Tibial artery (tissue), 4 donors: Measurements from ENCODE around the gene PDXK.

Experiments
- DNase-seq, 2 donors: peaks; one replicate each; pipeline ENCODE4 v3.0.0-alpha.2; 2019
- H3K27ac ChIP-seq, 2 donors: fragments of 200-600 bp; sonication (generic) in 1 of 2; 1 replicate in 1 of 2; 2 replicates in 1 of 2; pipeline ENCODE4 v1.5.1; 2018 to 2019; ENCODE audit warnings: mild to moderate bottlenecking in 1 of 2
- H3K27me3 ChIP-seq, 2 donors: fragments of 200-600 bp; sonication (generic) in 1 of 2; one replicate each; pipeline versions ENCODE4 v1.5.1 to v1.6.0; 2016 to 2019
- H3K36me3 ChIP-seq, 3 donors: fragments of 200-600 bp; sonication (generic) in 2 of 3; one replicate each; pipeline ENCODE4 v1.5.1; 2016 to 2019; ENCODE audit warnings: mild to moderate bottlenecking in 2 of 3
- H3K4me1 ChIP-seq, 4 donors: fragments of 200-600 bp; sonication (generic) in 2 of 4; 1 replicate in 3 of 4; 2 replicates in 1 of 4; pipeline ENCODE4 v1.5.1; 2016 to 2019
- H3K4me3 ChIP-seq, 2 donors: fragments of 200-600 bp; sonication (generic) in 1 of 2; 1 replicate in 1 of 2; 2 replicates in 1 of 2; pipeline ENCODE4 v1.5.1; 2018 to 2019; ENCODE audit warnings: mild to moderate bottlenecking in 2 of 2
- H3K9me3 ChIP-seq, 3 donors: fragments of 200-600 bp; sonication (generic) in 1 of 3; one replicate each; pipeline ENCODE4 v1.5.1; 2016 to 2019
- intact Hi-C: fragments of 100-400 bp; cut with DNase I; formaldehyde crosslinking; loops from one replicate; pipeline ENCODE4 v1.15.0; 2023; ENCODE audit warnings: low total_unique reads
- TF ChIP-seq, protein P1 (sequence below), 2 experiments: fragments of 200-600 bp in 1 of 2; fragments of 450-650 bp in 1 of 2; IDR thresholded peaks; one replicate each; pipeline ENCODE4 v1.5.1; 2017 to 2019; ENCODE audit warnings: antibody characterized with exemption in 2 of 2, mild to moderate bottlenecking in 1 of 2, moderate library complexity in 1 of 2

PDXK gene

DNA sequence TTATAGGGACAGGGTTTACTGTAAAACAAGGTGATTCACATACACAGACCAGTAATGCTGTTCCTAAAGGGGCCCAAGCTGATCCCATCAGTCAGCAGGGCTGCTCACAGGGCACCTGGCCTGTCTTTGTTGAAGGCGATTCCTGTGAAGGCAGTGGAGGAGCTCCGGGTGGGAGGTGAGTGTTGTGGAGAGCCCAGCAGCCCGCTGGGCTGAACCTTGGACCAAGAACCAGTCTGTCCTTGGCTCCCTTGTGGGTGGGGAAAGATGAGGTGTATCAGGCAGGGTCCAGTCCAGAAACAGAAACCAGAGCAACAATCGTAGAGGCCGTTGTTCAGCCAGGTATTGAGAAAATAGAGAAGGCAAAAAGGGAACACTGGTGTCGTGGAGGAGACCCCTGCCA, 12.5 kb downstream of the PDXK start:
- TF ChIP-seq, protein P1, sequence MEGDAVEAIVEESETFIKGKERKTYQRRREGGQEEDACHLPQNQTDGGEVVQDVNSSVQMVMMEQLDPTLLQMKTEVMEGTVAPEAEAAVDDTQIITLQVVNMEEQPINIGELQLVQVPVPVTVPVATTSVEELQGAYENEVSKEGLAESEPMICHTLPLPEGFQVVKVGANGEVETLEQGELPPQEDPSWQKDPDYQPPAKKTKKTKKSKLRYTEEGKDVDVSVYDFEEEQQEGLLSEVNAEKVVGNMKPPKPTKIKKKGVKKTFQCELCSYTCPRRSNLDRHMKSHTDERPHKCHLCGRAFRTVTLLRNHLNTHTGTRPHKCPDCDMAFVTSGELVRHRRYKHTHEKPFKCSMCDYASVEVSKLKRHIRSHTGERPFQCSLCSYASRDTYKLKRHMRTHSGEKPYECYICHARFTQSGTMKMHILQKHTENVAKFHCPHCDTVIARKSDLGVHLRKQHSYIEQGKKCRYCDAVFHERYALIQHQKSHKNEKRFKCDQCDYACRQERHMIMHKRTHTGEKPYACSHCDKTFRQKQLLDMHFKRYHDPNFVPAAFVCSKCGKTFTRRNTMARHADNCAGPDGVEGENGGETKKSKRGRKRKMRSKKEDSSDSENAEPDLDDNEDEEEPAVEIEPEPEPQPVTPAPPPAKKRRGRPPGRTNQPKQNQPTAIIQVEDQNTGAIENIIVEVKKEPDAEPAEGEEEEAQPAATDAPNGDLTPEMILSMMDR (IDR thresholded peaks at IDR 0.05) = no peak
- Histone ChIP-seq H3K27me3 (no peaks in the 10 kb centered on the region), H3K4me1 (peaks cover 4 to 73% (median 51%) of the 10 kb centered on the region in 4 donors), H3K4me3 (no peak overlapping the region), H3K9me3 (no peaks in the 10 kb centered on the region), H3K27ac (no peak overlapping the region), H3K36me3 (peaks cover 0 to 15% (median 0%) of the 10 kb centered on the region in 3 donors)
- DNase-seq = no peak
- intact Hi-C loops = no loop called here

DNA sequence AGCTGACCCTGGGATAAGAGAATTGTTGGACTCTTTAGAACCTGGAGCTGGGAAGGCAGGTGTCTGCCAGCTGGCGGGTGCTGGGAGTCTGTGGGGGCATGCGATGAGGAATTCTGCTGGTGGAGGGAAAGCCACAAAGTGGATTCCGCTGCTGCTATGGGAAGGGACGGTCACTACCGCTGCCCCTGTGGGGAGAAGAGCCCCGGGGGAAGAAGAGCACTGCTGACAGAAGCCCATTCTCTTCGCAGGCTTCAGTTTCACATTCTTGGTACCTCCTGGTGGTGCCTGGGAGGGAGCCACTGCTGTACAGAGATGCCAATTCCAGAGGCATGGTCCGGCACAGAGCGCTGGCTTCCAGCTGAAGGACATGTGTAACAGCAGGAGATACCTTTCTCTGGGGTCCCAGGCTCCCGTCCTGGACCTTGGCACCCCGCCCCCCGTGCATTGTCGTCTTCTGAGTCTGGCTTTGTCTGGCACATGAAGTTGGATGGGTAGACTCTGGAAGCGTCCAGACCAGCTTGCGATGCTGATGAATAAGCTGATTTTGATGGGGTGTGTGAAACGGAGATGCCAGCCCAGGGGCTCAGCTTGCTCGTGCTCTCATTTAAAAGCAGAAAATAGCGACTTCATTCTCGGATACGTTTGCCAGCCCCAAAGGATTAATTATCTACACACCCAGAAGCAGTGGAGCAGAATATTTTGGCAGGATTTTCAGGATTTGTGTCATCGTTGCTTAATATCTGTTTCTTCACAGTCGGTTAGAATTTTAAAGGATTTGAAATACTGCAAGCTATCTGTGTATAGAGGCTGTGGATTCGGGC, 13.2 kb downstream of the PDXK start:
- DNase-seq = no peak
- TF ChIP-seq, protein P1 (IDR thresholded peaks at IDR 0.05) = no peak
- Histone ChIP-seq H3K4me1 (peaks cover 4 to 67% (median 44%) of the 10 kb centered on the region in 4 donors), H3K36me3 (peaks cover 0 to 19% (median 2%) of the 10 kb centered on the region in 3 donors), H3K4me3 (no peak overlapping the region), H3K27me3 (no peaks in the 10 kb centered on the region), H3K27ac (peak overlapping the region in 1 of 2 donors; percentile 4), H3K9me3 (no peaks in the 10 kb centered on the region)
- intact Hi-C loops = no loop called here

DNA sequence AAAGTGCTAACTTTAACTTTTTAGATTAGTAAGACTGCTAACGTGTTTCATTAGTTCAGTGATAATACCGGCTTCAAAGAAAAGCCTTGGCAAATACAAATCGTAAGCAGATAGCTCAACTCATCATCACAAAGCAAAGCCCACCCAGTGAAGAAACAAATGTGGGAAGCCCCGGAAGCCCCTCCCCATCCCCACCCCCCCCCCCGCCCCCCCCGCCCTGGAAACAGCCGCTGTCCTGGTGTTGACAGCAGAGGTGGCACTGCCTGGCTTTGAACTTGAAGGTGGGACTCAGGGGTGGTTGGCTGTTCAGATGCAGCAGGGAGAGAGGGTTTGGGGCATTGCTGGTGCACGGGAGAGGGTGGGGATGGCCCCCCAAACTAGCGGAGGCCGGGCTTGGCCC, 14.1 kb downstream of the PDXK start:
- TF ChIP-seq, protein P1 (IDR thresholded peaks at IDR 0.05) = no peak
- intact Hi-C loops = no loop called here
- H3K36me3 ChIP-seq = peaks cover 0 to 29% (median 11%) of the 10 kb centered on the region in 3 donors
- peaks cover under 1 to 57% (median 35%) of the 10 kb centered on the region in 4 donors for H3K4me1 ChIP-seq
- DNase-seq = no peak
- no peaks in the 10 kb centered on the region for H3K9me3 ChIP-seq
- no peak overlapping the region for H3K27ac ChIP-seq
- H3K4me3 ChIP-seq = no peak overlapping the region
- H3K27me3 ChIP-seq = no peaks in the 10 kb centered on the region

DNA sequence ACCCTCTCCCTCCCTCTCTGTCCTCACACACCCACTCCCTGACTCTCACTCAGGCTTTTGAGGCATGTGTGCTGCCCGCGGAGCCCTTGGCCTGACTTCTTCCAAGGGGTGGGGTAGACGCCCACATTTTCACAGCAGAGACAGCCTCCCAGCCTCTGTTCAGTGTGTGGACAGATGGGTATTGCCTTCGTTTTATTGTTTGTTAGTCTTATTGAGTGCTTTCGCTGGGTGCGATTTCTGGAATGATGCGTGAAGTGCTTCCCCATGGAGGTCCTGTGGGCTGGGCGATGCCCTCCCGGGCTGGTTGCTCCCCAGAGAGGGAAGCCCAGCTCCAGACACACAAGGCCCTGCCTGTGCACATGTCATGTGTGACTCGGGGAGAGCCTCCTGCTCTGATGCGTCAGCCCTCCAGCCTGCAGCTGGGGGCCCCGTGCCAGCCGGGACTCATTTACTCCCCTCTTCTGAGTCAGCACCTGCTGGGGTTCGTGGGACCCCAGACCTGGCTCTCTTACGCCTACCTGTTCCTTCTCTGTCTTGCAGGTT, 14.7 kb downstream of the PDXK start:
- no peak overlapping the region for H3K27ac ChIP-seq
- H3K9me3 ChIP-seq = no peaks in the 10 kb centered on the region
- intact Hi-C loops = no loop called here
- TF ChIP-seq, protein P1 (IDR thresholded peaks at IDR 0.05) = no peak
- H3K36me3 ChIP-seq = peaks cover 0 to 31% (median 13%) of the 10 kb centered on the region in 3 donors
- H3K27me3 ChIP-seq = no peaks in the 10 kb centered on the region
- H3K4me3 ChIP-seq = no peak overlapping the region
- peaks cover 0 to 52% (median 32%) of the 10 kb centered on the region in 4 donors for H3K4me1 ChIP-seq
- DNase-seq = no peak

DNA sequence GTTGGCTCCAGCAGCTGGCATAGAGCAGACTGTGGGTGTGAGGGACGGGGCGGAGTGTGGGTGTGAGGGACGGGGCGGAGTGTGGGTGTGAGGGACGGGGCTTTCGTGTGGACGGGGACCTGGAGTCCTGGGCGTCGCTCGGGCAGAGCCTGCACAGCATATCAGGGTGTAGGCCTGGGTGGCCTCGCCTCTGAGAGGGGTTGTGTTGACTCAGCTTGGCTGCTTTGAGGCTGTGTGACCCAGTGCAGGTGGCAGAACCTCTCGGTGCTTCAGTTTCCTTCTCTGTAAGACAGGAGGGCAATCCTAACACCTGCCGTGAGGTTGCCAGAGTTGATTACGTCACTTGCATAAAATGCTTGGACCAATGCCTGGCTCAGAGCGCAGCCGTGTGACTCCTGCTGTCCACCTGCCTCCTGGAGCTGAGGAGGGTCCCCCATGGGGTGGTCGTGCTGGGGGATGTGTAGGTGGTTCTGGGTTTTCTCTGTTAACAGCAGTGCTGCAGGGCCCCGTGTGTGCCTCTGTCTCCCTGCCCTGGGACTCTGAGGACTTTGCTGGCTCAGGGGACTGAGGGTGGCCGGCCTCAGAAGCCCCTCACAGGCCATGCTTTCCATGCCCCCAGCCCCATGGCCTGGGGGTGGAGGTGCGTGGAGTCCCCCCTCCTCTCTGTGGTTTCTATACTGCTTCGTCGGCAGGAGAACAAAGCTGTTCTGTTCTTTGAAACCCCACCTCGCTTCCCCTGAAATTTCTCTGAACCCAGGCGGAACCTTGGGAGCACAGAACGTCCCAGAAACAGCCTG, 15.4 kb downstream of the PDXK start:
- Histone ChIP-seq H3K4me3 (no peak overlapping the region), H3K36me3 (peaks cover 0 to 31% (median 13%) of the 10 kb centered on the region in 3 donors), H3K4me1 (peaks cover 0 to 45% (median 26%) of the 10 kb centered on the region in 4 donors), H3K27me3 (no peaks in the 10 kb centered on the region), H3K9me3 (no peaks in the 10 kb centered on the region), H3K27ac (peak overlapping the region; percentile 29 to 56)
- DNase-seq = no peak
- intact Hi-C loops = no loop called here
- TF ChIP-seq, protein P1 (IDR thresholded peaks at IDR 0.05) = no peak
